MM.1S (cell line): ENCODE results near the gene LCN15.
"Not testable (repeated sequence)": the region's sequence is repeated elsewhere in the genome, so short reads cannot be mapped to it uniquely, and the experiment has no call there.

ENCODE experiments used
- DNase-seq: peaks from one replicate; pipeline ENCODE4 v3.0.0-alpha.2; 2015
- H2AFZ ChIP-seq: fragments of 300-600 bp; sonication (generic); 2 replicates; pipeline ENCODE4 v1.6.0; 2016; ENCODE audit warnings: antibody characterized with exemption, low read length
- H3F3A ChIP-seq: fragments of 300-600 bp; sonication (generic); 2 replicates; pipeline ENCODE4 v1.6.1; 2016; ENCODE audit warnings: mild to moderate bottlenecking, antibody characterized with exemption, low read length, moderate library complexity, mixed read lengths; ENCODE audit not compliant: insufficient read depth
- H3K27ac ChIP-seq: fragments of 300-600 bp; sonication (generic); 2 replicates; pipeline ENCODE4 v1.5.1; 2016; ENCODE audit warnings: mild to moderate bottlenecking, low read length
- H3K27me3 ChIP-seq: fragments of 300-600 bp; sonication (generic); replicated peaks from 2 replicates; pipeline ENCODE4 v1.6.0; 2016; ENCODE audit warnings: low read length; ENCODE audit not compliant: insufficient read depth
- H3K36me3 ChIP-seq: fragments of 300-600 bp; sonication (generic); replicated peaks from 2 replicates; pipeline ENCODE4 v1.6.1; 2016; ENCODE audit warnings: mild to moderate bottlenecking, low read length, mixed read lengths; ENCODE audit not compliant: insufficient read depth
- H3K4me1 ChIP-seq: fragments of 300-600 bp; sonication (generic); 2 replicates; pipeline ENCODE4 v1.6.1; 2016; ENCODE audit warnings: low read length, mixed read lengths
- H3K4me2 ChIP-seq: fragments of 300-600 bp; sonication (generic); 2 replicates; pipeline ENCODE4 v1.6.0; 2016; ENCODE audit warnings: low read depth, low read length
- H3K4me3 ChIP-seq: fragments of 300-600 bp; sonication (generic); 2 replicates; pipeline ENCODE4 v1.5.1; 2016; ENCODE audit warnings: low read length, mixed read lengths
- H3K79me2 ChIP-seq: fragments of 300-600 bp; sonication (generic); 2 replicates; pipeline ENCODE4 v1.6.1; 2016; ENCODE audit warnings: mixed run types, low read length, mixed read lengths
- H3K9ac ChIP-seq: fragments of 300-600 bp; sonication (generic); 2 replicates; pipeline ENCODE4 v1.6.1; 2016; ENCODE audit warnings: low read length, mixed read lengths
- H3K9me2 ChIP-seq: fragments of 300-600 bp; sonication (generic); replicated peaks from 2 replicates; pipeline ENCODE4 v1.6.1; 2016; ENCODE audit warnings: mild to moderate bottlenecking, low read length, mixed read lengths; ENCODE audit not compliant: insufficient read depth
- H3K9me3 ChIP-seq: fragments of 300-600 bp; sonication (generic); replicated peaks from 2 replicates; pipeline ENCODE4 v1.6.1; 2016; ENCODE audit warnings: mild to moderate bottlenecking, low read length, mixed read lengths; ENCODE audit not compliant: insufficient read depth
- H4K20me1 ChIP-seq: fragments of 300-600 bp; sonication (generic); 2 replicates; pipeline ENCODE4 v1.6.1; 2016; ENCODE audit warnings: mild to moderate bottlenecking, low read length, moderate library complexity, mixed read lengths; ENCODE audit not compliant: insufficient read depth
- CTCF ChIP-seq: fragments of 300-600 bp; sonication (generic); IDR thresholded peaks from 2 replicates; pipeline ENCODE4 v1.5.1; 2016; ENCODE audit warnings: antibody characterized with exemption, low read length, mixed read lengths
- EZH2 ChIP-seq: fragments of 300-600 bp; sonication (generic); optimal IDR thresholded peaks from 2 replicates; pipeline ENCODE3; 2017; ENCODE audit warnings: low read depth, mild to moderate bottlenecking, antibody characterized with exemption, low read length, mixed read lengths
- EZH2phosphoT487 ChIP-seq: fragments of 300-600 bp; sonication (generic); IDR thresholded peaks from 2 replicates; pipeline ENCODE4 v1.6.1; 2018; ENCODE audit warnings: antibody characterized with exemption, low read length

The LCN15 gene

GRCh38 chr9:136791516-136792276, 27.4 kb upstream of the LCN15 start:
- H3K9ac ChIP-seq, result peak overlapping the region; percentile 100
- no peaks in the 10 kb centered on the region for H4K20me1 ChIP-seq
- no peaks in the 10 kb centered on the region for H3K9me3 ChIP-seq
- TF ChIP-seq EZH2phosphoT487 (no peak), EZH2 (no peak), CTCF (peak; percentile 100)
- H3K27ac ChIP-seq, result peak overlapping the region; percentile 98
- peaks cover 11% of the 10 kb centered on the region; the same call in 1 of the 2 replicates for H3F3A ChIP-seq
- no peaks in the 10 kb centered on the region for H3K9me2 ChIP-seq
- peak; percentile 86 for DNase-seq
- H2AFZ ChIP-seq, result peak overlapping the region; percentile 71
- peaks cover 7% of the 10 kb centered on the region for H3K27me3 ChIP-seq
- H3K79me2 ChIP-seq, result peaks cover 18% of the 10 kb centered on the region
- H3K4me3 ChIP-seq, result peak overlapping the region; percentile 94
- H3K36me3 ChIP-seq, result no peaks in the 10 kb centered on the region
- H3K4me2 ChIP-seq, result peak overlapping the region; percentile 80
- peaks cover 22% of the 10 kb centered on the region for H3K4me1 ChIP-seq

GRCh38 chr9:136790640-136791515, 26.6 kb upstream of the LCN15 start, which contains the start of gene TMEM141:
Gene TMEM141 (plus strand): TSS chr9:136791344. CDS start chr9:136791371, 27 bp downstream.
- peaks cover 15% of the 10 kb centered on the region for H3K27me3 ChIP-seq
- H4K20me1 ChIP-seq, result no peaks in the 10 kb centered on the region
- H3K4me2 ChIP-seq, result peak within 1 kb of the TSS; percentile 80
- peak within 1 kb of the TSS; percentile 100 for H3K9ac ChIP-seq
- peaks cover 17% of the 10 kb centered on the region for H3K4me1 ChIP-seq
- peak within 1 kb of the TSS; percentile 71 for H2AFZ ChIP-seq
- no peaks in the 10 kb centered on the region for H3K36me3 ChIP-seq
- DNase-seq, result peak; percentile 99
- H3K9me2 ChIP-seq, result no peaks in the 10 kb centered on the region
- H3K27ac ChIP-seq, result peak within 1 kb of the TSS; percentile 98
- H3F3A ChIP-seq, result peaks cover 6% of the 10 kb centered on the region; the same call in 1 of the 2 replicates
- TF ChIP-seq CTCF (no peak), EZH2 (no peak), EZH2phosphoT487 (no peak)
- peaks cover 18% of the 10 kb centered on the region for H3K79me2 ChIP-seq
- peak within 1 kb of the TSS; percentile 94 for H3K4me3 ChIP-seq
- H3K9me3 ChIP-seq, result no peaks in the 10 kb centered on the region

DNA sequence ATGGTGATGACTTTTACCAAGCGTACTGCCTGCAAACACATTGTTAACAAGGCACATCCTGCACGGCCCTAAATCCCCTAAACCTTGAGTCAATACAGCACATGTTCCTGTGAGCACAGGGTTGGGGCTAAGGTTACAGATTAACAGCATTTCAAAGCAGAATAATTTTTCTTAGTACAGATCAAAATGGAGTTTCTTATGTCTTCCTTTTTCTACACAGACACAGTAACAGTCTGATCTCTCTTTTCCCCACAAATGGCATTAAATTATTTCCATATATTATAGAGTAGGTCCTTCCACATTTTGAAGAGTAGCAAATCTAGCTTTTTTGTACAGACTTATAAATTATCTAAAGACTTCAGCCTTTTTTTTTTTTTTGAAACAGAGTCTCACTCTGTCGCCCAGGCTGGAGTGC, 25.2 kb upstream of the LCN15 start:
- H3K4me1 ChIP-seq, result peaks cover 11% of the 10 kb centered on the region; the same call in 1 of the 2 replicates
- peaks cover 18% of the 10 kb centered on the region for H3K79me2 ChIP-seq
- no peaks in the 10 kb centered on the region for H4K20me1 ChIP-seq
- H2AFZ ChIP-seq, result no peak overlapping the region
- no peak for DNase-seq
- no peaks in the 10 kb centered on the region for H3K9me3 ChIP-seq
- H3K36me3 ChIP-seq, result no peaks in the 10 kb centered on the region
- no peak overlapping the region for H3K4me2 ChIP-seq
- no peak overlapping the region for H3K9ac ChIP-seq
- no peaks in the 10 kb centered on the region for H3K9me2 ChIP-seq
- TF ChIP-seq EZH2phosphoT487 (no peak), EZH2 (no peak), CTCF (no peak)
- H3K4me3 ChIP-seq, result no peak overlapping the region
- peaks cover 6% of the 10 kb centered on the region; the same call in 1 of the 2 replicates for H3F3A ChIP-seq
- no peak overlapping the region for H3K27ac ChIP-seq
- H3K27me3 ChIP-seq, result peaks cover 15% of the 10 kb centered on the region

GRCh38 chr9:136788644-136789522, 24.6 kb upstream of the LCN15 start:
- H3F3A ChIP-seq, H3K9me2 ChIP-seq, H3K27ac ChIP-seq, H2AFZ ChIP-seq, H3K9me3 ChIP-seq, H3K9ac ChIP-seq, H3K36me3 ChIP-seq, H4K20me1 ChIP-seq, DNase-seq: not testable (repeated sequence)
- H3K4me2 ChIP-seq, result 0 out of 2 replicates have a peak overlapping the region, but pooled peaks have one; percentile 40
- H3K79me2 ChIP-seq, result peaks cover 18% of the 10 kb centered on the region
- H3K4me3 ChIP-seq, result 0 out of 2 replicates have a peak overlapping the region, but pooled peaks have one; percentile 2
- H3K4me1 ChIP-seq, result peaks cover 11% of the 10 kb centered on the region; the same call in 1 of the 2 replicates
- H3K27me3 ChIP-seq, result peaks cover 15% of the 10 kb centered on the region
